HL-60 (cell line): ENCODE results near the gene B4GALT2.

ENCODE experiments used
- CTCF ChIP-seq: IDR thresholded peaks from one replicate; pipeline ENCODE4 v1.5.1; 2011; ENCODE audit warnings: low read length, control low read depth, inconsistent platforms; ENCODE audit not compliant: insufficient read depth
- POLR2AphosphoS5 ChIP-seq: IDR thresholded peaks from 2 replicates; pipeline ENCODE4 v1.6.1; 2012; ENCODE audit warnings: low read depth
- REST ChIP-seq: IDR thresholded peaks from 2 replicates; pipeline ENCODE4 v1.6.1; 2012; ENCODE audit warnings: low read depth; ENCODE audit not compliant: insufficient replicate concordance
- SPI1 ChIP-seq: IDR thresholded peaks from 2 replicates; pipeline ENCODE4 v1.6.1; 2012; ENCODE audit warnings: low read depth, mild to moderate bottlenecking, borderline replicate concordance

DNA sequence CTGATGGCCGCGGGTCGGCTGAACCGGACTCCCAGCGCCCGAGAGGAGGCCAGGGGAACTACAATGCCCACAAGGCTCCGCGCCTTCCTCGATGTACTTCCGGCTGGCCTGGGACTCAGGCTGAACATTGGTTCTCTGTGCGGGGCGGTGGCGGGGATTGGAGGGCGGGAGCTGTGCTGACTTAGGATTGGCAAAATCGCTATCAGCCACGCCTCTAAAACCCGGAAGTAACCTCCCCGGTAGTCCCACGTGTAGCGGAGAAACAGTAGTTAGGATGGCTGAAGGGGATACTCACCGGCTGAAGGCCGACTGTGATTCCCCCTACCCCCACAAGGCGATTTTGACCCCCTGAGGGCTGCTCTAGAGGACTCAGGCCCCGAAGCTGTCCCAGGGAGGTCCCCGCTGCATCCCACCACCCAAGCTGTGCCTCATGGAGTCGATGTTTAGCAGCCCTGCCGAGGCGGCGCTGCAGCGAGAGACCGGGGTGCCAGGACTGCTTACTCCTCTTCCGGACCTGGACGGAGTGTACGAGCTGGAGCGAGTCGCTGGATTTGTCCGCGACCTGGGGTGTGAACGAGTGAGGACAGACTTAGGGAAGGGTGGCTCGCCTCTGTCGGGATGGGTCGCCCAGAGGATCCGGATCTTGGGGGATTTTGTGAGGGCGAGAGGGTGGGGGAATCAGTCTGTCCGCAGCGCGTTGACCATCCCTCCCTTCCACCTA is 9.1 kb upstream of the B4GALT2 start, which contains the start of gene DPH2:
- TF ChIP-seq CTCF (no peak), POLR2AphosphoS5 (no peak; the same call in 1 of the 2 replicates), REST (no peak), SPI1 (no peak)
